Activated CD8-positive, alpha-beta memory T cell treated with anti-CD3 and anti-CD28 coated beads for 4 hours (primary cell): ENCODE results near the gene HAPSTR1.

Experiments used
- DNase-seq, 2 donors: peaks; one replicate each; pipeline ENCODE4 v3.0.0-alpha.2; 2020; ENCODE audit warnings: low read depth in 2 of 2

The HAPSTR1 gene

DNA sequence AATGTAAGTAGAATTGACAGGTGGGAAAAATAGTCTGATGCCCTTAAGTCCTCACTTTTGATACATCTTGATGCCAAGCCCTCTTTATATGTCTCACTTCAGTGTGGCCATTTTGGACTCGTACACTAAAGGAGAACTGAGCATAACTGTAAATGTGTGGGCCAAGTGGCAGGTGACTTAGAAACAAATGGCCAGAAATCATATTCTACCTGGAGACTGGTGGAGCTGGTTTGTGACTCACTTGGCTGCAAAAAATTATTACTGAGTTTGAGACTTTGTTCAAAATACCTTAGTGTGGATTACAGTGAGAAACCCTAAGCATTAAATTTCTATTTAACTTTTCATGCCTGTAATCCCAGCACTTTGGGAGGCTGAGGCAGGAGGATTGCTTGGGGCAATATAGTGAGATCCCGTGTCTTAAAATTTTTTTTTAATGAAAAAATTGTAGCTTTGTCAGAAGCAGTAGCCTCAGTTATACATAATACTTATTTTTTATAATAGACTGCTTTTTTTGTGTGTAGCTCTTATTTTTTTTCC, 5.0 kb downstream of the HAPSTR1 start:
- DNase-seq = no peak

DNA sequence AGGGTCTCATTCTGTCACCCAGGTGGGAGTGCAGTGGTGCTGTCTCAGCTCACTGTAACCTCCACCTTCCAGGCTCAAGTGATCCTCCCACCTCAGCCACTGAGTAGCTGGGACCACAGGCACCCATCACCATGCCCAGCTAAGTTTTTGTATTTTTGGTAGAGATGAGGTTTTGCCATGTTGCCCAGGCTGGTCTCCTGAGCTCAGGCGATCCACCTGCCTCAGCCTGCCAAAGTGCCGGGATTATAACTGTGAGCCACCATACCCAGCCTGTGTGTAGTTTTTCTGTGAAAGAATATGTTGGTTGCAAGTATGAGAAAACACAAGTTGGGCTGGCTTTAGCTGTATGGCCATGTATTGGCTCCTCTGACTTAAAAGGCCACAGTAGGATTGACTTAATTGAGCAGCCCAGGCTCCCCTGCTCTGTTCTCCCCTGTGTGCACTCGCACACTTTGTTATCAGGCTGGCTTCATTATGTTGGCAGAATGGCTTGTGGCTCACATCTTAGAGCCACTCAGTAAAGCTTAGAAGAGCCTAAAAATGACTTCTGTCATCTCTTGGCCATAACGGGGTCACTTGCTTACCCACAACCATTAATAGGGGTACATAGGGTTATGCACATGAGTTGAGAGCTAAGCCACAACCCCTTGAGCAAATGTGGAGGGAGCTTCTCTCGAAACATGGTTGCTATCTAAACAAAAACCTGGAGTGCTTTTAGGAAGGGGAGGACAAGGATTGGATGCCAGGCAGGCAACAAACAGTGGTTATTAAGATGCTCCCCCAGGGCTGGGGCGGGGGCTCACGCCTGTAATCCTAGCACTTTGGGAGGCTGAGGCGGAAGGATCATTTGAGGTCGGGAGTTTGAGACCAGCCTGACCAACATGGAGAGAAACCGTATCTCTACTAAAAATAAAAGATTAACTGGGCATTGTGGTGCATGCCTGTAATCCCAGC, 6.1 kb downstream of the HAPSTR1 start:
- DNase-seq = no peak

DNA sequence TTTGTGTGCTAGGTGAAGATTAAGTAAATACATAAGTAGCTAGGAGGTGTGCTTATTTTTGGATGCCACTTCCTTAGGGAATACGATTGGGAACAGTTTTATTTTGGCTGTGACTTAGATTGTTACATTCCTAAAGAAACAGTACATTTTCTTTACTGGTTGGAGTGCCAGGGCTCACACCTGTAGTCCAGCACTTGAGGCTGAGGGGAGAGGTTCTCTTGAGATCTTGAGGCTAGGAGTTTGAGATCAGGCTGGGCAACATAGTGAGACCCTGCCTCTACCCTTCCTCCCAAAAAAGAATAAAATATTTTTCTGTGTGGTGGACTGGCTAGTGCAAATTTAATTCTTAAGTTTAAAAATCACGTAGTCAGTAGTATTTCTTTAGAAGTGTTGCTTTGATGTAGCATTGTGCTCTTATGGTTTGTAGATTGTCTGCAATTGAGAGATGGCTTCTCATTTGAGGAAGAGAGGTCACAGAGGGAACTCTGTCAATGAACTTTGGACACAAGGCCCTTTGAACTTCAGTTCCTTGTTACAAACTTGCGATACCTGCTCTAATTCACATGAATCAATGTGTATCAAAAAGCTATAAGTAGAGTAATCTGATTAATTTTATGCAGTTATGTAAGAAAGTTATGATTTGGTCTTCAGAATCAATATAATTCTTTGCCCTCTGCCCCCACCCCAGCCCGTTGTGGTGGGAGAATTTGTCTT, 7.1 kb downstream of the HAPSTR1 start:
- DNase-seq = no peak

DNA sequence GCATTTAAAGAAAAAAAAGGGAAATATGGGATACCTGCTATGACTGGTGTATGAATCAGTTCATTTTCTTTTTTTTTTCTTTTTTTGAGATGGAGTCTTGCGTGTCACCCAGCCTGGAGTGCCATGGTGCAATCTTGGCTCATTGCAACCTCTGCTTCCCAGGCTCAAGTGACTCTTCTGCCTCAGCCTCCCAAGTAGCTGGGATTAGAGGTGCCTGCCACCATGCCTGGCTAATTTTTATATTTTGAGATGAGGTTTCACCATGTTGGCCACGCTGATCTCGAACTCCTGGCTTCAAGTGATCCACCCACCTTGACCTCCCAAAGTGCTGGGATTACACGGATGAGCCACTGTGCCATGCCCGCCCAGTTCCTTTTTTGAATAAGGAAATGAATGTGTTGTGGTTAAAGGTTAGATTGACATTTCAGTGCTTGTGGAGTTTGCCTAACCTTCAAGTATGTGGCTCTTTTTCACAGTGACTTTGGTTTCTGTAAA, 7.7 kb downstream of the HAPSTR1 start:
- no peak for DNase-seq

DNA sequence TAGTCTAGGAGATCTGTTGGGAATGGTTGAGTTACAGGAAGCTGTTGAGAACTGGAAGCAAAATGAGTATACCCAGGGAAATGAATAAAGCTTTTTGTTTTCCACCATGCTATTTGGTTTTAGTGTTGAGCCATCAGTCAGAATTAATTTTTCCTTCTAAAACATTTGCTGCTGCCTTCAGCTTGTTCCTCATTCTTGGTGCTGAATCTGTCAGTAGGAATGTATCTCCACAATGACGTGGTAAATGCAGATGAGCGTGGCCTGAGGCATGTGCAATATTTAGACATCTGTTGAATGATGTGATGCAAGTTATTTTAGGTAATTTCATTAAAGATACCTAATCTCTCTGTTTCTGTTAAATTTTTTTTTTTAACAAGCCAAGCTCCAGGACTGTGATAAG, 10.9 kb downstream of the HAPSTR1 start:
- no peak for DNase-seq

DNA sequence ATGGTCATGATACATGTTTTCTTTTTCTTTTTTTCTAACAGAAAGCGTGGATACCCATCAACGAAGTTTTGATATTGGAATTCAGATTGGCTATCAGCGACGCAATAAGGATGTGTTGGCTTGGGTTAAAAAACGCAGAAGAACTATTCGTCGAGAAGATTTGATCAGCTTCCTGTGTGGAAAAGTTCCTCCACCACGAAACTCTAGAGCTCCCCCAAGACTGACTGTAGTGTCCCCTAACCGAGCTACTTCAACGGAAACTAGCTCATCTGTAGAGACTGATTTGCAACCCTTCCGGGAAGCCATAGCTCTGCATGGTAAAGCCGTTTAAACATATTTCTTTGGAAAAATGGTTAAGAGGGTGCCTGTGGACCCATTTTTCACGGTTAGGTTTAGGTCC, 11.5 kb downstream of the HAPSTR1 start:
- no peak for DNase-seq

DNA sequence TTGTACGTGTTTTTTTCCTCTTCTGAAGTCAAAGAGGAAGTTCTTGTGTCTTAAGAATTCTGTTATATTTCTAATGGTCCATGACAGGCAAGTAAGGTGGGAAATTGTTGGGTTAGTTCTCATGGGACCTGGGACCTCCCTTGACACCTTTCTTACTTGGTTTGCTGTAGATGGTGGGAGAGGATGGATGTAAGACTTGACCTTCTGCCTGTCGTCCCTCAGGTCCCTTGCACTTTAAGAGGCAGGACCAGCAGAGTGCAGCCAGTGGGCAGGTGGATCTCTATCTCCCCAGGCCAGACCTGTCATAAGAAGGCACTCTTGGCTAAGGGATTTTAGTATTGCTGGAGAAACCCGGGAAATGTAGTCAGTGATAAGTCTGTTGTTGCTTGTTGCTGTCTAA, 12.1 kb downstream of the HAPSTR1 start:
- DNase-seq = no peak

DNA sequence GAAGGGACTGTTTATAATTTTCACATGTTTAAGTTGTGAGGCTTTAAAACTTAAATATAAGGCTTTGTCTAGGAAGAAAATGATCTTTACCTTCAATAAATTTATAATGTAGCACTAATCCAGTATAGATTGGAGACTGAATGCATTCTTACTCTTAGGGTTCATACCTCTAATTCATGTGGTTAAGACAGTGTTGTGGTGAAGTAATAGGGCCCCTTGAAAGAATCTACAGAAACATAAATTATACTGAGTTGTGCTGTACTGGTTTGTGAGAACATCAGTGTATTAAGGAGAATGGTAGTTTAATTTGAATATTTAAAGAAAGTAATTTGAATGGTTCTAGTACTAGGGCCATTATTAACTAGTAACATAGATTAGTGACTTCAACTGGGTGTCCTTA, 13.7 kb downstream of the HAPSTR1 start:
- DNase-seq = no peak

DNA sequence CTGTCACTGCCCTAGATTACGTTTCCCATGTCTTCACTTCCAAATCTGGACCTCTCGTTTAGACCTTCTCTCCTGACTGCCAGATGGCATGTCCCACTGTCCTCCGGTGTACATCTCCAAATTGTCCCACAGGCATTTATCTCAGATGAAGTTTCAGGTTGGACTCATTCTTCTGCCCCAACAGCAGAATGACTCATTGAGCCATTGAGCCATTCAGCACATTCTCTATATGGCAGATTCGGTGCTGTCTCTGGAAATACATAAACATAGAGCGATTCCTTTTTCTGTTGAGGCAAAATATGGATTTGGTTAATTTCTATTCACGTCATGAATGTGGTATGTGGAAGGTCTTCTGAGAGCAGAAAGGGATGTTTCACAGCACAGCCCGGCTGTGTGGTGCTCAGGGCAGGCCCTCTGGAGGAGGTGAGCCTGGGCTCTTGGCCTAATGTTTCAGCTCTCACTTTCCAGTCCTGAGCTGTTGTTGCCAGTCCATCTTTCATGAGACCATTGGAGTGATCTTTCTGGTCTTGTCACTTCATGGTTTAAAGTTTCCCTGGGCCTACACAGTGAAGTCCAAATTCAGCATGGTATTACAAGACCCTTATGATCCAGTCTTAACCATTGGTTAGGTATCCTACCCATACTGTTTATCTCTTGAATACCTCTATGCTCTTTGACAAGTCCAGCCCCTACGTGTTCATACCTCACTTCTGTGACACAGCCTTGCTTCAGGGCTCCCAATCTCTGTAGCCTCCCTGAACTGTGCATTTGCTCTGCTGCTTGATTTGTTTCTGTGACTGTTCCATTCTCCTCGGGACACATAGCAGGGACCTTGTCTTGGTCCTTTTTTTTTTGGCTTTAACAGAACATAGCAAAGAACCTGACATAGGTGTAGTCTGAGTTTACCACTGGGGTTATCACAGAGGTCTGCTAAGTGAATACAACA, 15.9 kb downstream of the HAPSTR1 start:
- DNase-seq = no peak

DNA sequence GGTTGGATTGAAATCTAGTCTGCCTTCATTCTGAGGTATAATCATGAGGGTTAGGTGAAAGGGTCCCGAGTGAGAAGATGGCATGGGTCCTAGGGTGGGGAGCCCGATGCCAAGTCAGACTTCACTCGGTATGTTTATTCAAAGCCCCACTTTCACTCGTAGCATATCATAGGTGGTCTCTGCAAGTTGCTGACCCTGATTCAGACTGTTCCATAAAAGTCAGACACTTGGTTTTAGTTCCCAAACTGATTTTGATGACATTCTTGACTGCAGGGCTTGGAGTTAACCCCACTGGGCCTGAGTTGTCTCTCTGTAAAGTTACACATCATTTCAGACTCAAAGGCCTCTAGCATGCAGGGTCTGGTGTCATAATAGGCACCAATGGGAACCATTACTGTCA, 17.8 kb downstream of the HAPSTR1 start:
- no peak for DNase-seq

DNA sequence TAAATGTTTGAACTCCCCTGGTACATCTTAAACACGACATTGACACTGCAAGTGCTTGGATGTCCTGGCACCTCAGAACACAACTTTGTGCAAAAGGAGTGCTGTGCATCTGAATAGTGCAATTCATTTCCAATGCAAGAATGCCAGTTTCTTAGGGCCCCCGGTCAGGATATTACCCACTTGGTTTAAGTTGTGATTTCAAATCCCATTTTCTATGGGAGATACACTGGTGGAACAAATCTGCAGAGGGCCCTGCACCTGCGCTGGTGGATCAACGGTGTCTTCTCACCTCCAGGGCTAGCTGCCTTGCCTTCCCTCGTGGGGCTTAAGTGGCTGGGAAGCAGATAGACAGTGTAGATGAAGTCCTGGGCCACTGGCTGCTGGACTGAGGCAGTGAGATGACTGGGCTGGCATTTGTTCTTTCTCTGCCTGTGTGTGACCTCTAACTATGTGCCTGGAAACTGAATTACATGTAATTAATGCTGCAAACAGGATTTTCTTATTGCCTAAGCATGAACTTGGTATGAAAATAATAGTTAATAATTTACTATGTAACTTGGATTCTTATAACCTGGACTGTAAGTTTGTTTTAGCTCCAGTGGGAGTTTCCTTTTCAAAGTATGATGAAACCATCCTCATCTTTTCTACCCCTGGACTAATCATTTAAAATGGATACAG, 20.9 kb downstream of the HAPSTR1 start:
- no peak for DNase-seq

DNA sequence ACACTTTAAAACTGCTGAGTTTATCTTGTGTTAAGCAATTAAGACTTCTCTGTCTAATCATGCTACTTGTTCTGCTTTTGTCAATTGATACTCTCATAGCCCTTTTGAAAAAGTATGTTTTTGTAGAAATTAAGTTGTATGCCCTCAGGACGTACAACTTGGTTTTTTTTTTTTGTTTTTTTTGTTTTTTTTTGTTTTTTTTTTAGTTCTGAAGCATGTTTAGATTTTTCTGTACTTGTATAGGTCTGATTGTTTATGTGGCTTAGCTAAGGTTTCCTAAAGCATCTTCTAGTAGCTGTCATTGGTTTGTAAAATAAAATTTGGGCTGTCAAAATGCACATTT, 21.4 kb downstream of the HAPSTR1 start:
- no peak for DNase-seq

DNA sequence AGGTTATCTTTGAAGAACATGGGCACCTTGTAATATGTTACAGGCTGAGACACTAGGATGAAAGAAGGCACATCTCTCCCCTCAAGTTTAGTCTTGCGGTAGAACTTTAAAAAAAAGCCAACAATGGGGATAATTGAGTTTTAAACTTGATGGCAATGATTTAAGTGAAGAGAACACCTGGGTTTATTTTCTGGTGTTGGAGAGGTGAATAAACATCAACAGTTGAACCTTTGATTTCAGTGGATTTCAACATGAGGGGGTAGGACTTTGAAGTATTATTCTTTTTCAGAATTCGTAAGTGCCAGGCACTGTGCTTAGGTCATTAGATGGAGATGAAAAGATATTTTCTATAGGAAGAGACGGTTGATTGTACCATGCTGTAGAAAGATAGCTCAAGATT, 22.3 kb downstream of the HAPSTR1 start:
- DNase-seq = no peak

DNA sequence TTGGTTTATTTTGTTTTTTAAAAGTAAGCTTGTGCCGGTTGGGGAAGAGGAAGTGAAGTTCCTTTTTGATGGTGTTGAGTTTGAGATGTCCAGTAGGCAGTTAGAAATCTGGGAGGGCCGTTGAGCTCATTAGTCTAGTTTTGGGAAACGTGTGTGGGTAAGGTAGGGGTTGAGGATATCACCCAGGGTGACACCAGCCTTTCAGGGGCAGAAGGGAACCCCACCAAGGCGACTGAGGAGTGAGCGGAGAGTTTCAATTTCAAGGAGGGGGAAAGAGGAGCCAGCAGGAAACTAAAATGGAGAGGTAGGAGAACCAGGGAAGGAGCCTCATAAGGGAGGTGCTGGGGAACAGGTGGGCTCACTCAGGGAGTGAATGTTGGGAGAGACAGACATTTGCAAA, 22.7 kb downstream of the HAPSTR1 start:
- DNase-seq = no peak

DNA sequence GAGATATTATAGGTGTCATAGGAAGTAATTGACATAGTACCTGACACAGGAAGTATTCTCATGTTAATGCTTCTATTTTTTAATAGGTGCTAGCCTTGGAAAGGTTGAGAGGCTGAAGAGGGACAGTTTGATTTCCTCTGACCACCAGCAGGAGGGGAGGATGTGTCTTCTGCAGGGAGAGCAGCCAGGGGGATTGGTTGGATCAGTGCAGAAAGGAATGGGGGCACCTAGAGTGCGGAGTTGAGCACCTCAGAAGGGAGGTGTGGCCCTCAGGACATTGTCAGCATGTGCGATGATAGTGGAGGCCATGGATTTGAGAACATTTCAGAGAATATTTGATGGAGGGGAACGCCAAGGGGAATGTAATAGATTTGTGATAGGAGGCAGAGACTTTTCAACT, 23.4 kb downstream of the HAPSTR1 start:
- DNase-seq = no peak

DNA sequence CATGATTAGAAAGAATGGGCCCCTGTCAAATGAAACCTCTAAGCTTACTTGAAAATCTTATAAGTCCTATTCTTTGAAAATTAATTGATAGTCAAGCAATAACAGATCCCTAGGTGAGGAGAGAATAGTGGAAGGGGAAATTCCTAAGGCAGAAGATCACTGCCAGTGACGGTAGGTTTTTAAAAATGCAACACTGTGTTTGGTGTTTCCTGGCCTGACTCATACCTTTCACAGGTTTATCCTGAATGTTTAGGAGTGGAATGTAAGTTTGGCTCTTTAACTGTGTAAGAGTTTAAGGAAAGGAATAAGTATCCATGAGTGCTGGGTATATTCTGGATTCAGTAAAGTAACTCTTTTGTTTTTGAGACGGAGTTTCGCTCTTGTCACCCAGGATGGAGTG, 23.8 kb downstream of the HAPSTR1 start:
- no peak for DNase-seq

DNA sequence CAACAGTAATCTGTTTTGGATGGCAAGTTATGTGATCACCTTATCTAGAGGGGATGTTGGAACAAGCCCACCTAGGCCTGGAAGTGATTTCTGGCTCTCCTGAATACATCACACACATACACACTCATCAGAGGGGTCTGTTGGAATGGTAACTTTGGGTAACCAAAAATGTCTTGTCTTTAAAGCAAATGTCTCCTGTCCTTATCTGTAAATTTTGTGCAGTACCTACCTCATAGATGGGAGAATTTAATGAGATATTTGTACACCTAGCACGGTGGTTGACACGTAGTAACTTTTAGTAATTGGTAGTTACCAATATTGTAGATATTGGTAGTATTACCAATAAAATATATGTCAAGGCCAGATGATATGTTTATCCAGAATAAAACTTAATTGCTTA, 24.7 kb downstream of the HAPSTR1 start:
- DNase-seq = no peak

DNA sequence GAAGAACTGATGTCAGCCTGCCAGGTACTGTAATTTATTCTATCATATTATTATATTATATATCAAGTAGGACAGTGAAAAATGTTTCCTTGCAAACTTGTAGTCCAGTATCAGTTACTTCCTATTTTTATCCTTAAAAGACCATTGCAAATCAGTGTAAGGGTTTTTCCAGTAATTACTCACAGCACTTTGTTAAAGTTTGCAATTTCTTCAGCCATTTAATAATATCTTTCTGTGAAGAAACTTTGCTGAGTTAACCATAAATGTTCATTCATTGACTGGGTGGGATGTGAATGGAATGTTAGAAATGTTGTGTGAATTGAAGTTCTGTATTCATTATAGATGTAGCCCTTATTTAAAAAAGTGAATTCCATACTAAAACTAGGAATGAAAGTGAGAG, 26.7 kb downstream of the HAPSTR1 start:
- DNase-seq = no peak

DNA sequence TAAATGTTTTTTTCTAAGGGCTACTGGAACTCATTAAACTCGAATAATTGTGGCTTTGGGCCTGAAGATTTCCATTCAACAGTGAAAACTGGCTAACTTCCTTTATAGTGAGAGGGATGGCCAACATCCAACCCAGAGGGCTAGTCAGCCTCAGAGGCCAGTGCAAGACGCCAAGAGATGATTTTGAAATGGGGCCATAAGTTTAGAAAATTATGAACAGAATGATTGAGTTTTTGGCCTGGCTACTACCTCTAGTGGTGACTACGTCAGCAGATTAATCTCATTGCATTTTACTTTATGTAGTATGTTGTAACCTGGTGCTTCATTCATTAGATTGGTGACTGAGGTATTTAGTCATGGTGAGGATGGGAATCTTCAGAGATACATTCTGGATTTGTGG, 28.4 kb downstream of the HAPSTR1 start:
- DNase-seq = no peak

DNA sequence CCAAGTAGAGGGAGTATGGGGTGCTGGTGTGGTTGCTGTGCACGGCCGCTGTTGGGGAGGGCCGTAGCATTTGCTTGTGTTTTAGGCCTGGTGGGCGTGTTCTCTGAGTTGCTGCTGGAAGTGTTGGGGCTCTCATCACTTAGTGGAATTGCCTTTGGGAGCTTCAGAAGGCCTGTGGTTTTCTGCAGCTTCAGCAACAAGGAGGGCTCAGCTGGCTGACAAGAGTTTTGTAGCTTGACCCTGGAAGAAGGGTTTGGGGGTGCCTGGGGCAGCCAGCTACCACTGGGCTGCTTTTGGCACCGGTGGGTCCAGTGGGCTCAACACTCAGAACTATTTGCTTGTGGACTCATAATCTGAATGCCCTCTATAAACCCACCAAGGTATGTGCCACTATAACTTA, 30.9 kb downstream of the HAPSTR1 start:
- DNase-seq = no peak

DNA sequence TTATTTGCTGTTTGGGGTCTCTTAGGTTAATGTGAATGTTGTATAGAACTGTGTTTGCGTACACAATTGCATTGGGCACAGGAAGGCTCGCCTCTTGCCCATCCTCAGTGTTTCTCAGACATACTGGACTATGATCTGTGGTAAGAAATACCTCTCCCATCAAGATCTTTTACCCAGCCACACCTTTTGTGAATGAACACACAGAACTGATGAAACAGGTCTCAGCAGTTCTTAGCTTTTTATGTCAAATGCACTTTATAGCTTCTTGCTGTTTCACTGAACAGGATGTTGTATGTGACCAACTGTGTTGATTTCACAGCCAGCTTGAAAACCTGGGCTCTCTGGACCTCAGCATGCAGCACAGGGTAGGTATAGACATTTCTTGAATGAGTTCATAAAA, 31.5 kb downstream of the HAPSTR1 start:
- DNase-seq = no peak
